Measurements from ENCODE around the gene CADM4.

GRCh38 chr19:43606569-43607229 is 33.0 kb downstream of the CADM4 start:
- TF ChIP-seq CTCF (IDR thresholded peaks at IDR 0.05) (no peak), EP300 (IDR thresholded peaks at IDR 0.05) (no peak)
